CD8-positive, alpha-beta memory T cell (primary cell): ENCODE results near the gene DAGLB. TPM values are rescaled to one million over a fixed set of nuclear protein-coding genes. Genes with fewer than 3 reads are reported as not detected.
"Not testable (repeated sequence)": the region's sequence is repeated elsewhere in the genome, so short reads cannot be mapped to it uniquely, and the experiment has no call there.

Experiments used
- CTCF ChIA-PET: fragments of 350-600 bp; sonication (Branson Sonifier 250); formaldehyde crosslinking; loops from one replicate; lab custom pipeline; 2021; ENCODE audit warnings: antibody characterized with exemption; lab: Charles Lee
- POLR2A ChIA-PET: fragments of 350-600 bp; sonication (Branson Sonifier 250); formaldehyde crosslinking; loops from one replicate; lab custom pipeline; 2021; ENCODE audit warnings: antibody characterized with exemption; lab: Charles Lee
- DNase-seq, 5 donors: peaks; one replicate each; pipeline versions ENCODE4 v3.0.0 to v3.0.0-alpha.2; 2020 to 2022; ENCODE audit warnings: mixed read lengths in 1 of 5
- H3K27ac ChIP-seq: one replicate; pipeline ENCODE4 v1.7.0; 2013; ENCODE audit warnings: low read depth, mild to moderate bottlenecking, low read length, moderate library complexity
- H3K27me3 ChIP-seq: 2 replicates; pipeline ENCODE4 v1.7.0; 2013; ENCODE audit warnings: low read length, mild to moderate bottlenecking; ENCODE audit not compliant: insufficient read depth, poor library complexity, severe bottlenecking
- H3K36me3 ChIP-seq: 2 replicates; pipeline ENCODE4 v1.7.0; 2013; ENCODE audit warnings: mild to moderate bottlenecking, low read length, moderate library complexity; ENCODE audit not compliant: insufficient read depth
- H3K4me1 ChIP-seq: 2 replicates; pipeline ENCODE4 v1.7.0; 2013; ENCODE audit warnings: mild to moderate bottlenecking, low read length, moderate library complexity; ENCODE audit not compliant: insufficient read depth
- H3K4me3 ChIP-seq: 2 replicates; pipeline ENCODE4 v1.7.0; 2013; ENCODE audit warnings: mild to moderate bottlenecking, low read length
- H3K9me3 ChIP-seq: 2 replicates; pipeline ENCODE4 v1.7.0; 2013; ENCODE audit warnings: mild to moderate bottlenecking, low read length
- H3K27ac Mint-ChIP-seq, 8 donors: one replicate each; pipeline ENCODE4 v1.8.0; 2020 to 2021; ENCODE audit warnings: mixed read lengths in 8 of 8, mild to moderate bottlenecking in 6 of 8, inconsistent platforms in 3 of 8, moderate library complexity in 3 of 8
- H3K27me3 Mint-ChIP-seq, 2 donors: one replicate each; pipeline ENCODE4 v1.8.0; 2020 to 2021; ENCODE audit warnings: mixed read lengths in 2 of 2, mild to moderate bottlenecking in 1 of 2, moderate library complexity in 1 of 2
- H3K36me3 Mint-ChIP-seq, 3 donors: one replicate each; pipeline ENCODE4 v1.8.0; 2020 to 2021; ENCODE audit warnings: mixed read lengths in 3 of 3, inconsistent platforms in 1 of 3, mild to moderate bottlenecking in 1 of 3
- H3K4me1 Mint-ChIP-seq, 3 donors: one replicate each; pipeline ENCODE4 v1.8.0; 2020 to 2021; ENCODE audit warnings: mixed read lengths in 3 of 3, inconsistent platforms in 1 of 3, mild to moderate bottlenecking in 1 of 3
- H3K4me3 Mint-ChIP-seq, 7 donors: one replicate each; pipeline ENCODE4 v1.8.0; 2020 to 2021; ENCODE audit warnings: mixed read lengths in 7 of 7, mild to moderate bottlenecking in 6 of 7, moderate library complexity in 4 of 7, inconsistent platforms in 2 of 7
- H3K9me3 Mint-ChIP-seq, 5 donors: one replicate each; pipeline ENCODE4 v1.8.0; 2020 to 2022; ENCODE audit warnings: mixed read lengths in 5 of 5, mild to moderate bottlenecking in 3 of 5, moderate library complexity in 2 of 5, inconsistent platforms in 1 of 5
- polyA plus RNA-seq: library from polyadenylated mRNA; unstranded; fragments of 300-500 nt; fragmentation: Illumina TruSeq; gene quantifications from one replicate; pipeline ENCODE4 v1.2.3, GENCODE V29; 2021
- total RNA-seq, 2 experiments: library from RNA; stranded (reverse); gene quantifications; one replicate each; pipeline ENCODE4 v1.2.3, GENCODE V29; 2021

The DAGLB gene
- total and polyA plus RNA-seq, 3 experiments from 2014 or later = 9.7 to 16.4 (median 16.1) TPM

- H3K9me3 ChIP-seq, CTCF ChIA-PET, H3K4me1 ChIP-seq, POLR2A ChIA-PET, H3K4me3 Mint-ChIP-seq, H3K27me3 ChIP-seq, H3K9me3 Mint-ChIP-seq, H3K27me3 Mint-ChIP-seq, H3K27ac ChIP-seq, DNase-seq, H3K4me3 ChIP-seq: not testable (repeated sequence)
- peaks cover 24% of the 10 kb centered on the region for H3K36me3 ChIP-seq
- Mint-ChIP-seq H3K4me1 (peaks cover 23 to 35% (median 26%) of the 10 kb centered on the region in 3 donors), H3K27ac (peak overlapping the region in 2 of 8 donors; percentile 11 to 54), H3K36me3 (peaks cover 4 to 80% (median 11%) of the 10 kb centered on the region in 3 donors)
Measured at GRCh38 chr7:6400243-6401105, 47.3 kb downstream of the DAGLB start.

- Histone ChIP-seq H3K4me3 (no peak overlapping the region), H3K27ac (no peak overlapping the region), H3K4me1 (peaks cover 4% of the 10 kb centered on the region), H3K36me3 (peaks cover 24% of the 10 kb centered on the region), H3K27me3 (no peaks in the 10 kb centered on the region), H3K9me3 (no peaks in the 10 kb centered on the region)
- Mint-ChIP-seq H3K9me3 (no peaks in the 10 kb centered on the region), H3K4me3 (no peak overlapping the region), H3K27ac (peak overlapping the region in 3 of 8 donors; percentile 38 to 40 (median 39)), H3K36me3 (peaks cover 0 to 78% (median 16%) of the 10 kb centered on the region in 3 donors), H3K27me3 (no peaks in the 10 kb centered on the region), H3K4me1 (peaks cover 29 to 42% (median 32%) of the 10 kb centered on the region in 3 donors)
- ChIA-PET CTCF (interaction anchor here (0.7 kb wide), 1 partner anchor 36 kb away, joined by 3 read pairs; no protein-coding TSS in a partner anchor), POLR2A (no interaction called here)
- DNase-seq = no peak
Measured at GRCh38 chr7:6399351-6399750, 48.4 kb downstream of the DAGLB start.

GRCh38 chr7:6398943-6399342, 48.8 kb downstream of the DAGLB start:
- no peak overlapping the region for H3K4me3 ChIP-seq
- H3K36me3 Mint-ChIP-seq = peaks cover 0 to 78% (median 19%) of the 10 kb centered on the region in 3 donors
- H3K4me1 Mint-ChIP-seq = peaks cover 33 to 46% (median 36%) of the 10 kb centered on the region in 3 donors
- peak overlapping the region in 1 of 7 donors; percentile 48 for H3K4me3 Mint-ChIP-seq
- POLR2A ChIA-PET = no interaction called here
- H3K27me3 Mint-ChIP-seq = no peaks in the 10 kb centered on the region
- H3K27ac Mint-ChIP-seq = peak overlapping the region in 4 of 8 donors; percentile 18 to 40 (median 34)
- H3K4me1 ChIP-seq = peaks cover 6% of the 10 kb centered on the region
- DNase-seq = no peak
- no peaks in the 10 kb centered on the region for H3K9me3 ChIP-seq
- H3K27ac ChIP-seq = no peak overlapping the region
- no peaks in the 10 kb centered on the region for H3K9me3 Mint-ChIP-seq
- peaks cover 20% of the 10 kb centered on the region for H3K36me3 ChIP-seq
- CTCF ChIA-PET = interaction anchor here (0.7 to 1.0 kb wide), 2 partner anchors 36 to 414 kb away, joined by 3 read pairs; no protein-coding TSS in a partner anchor
- no peaks in the 10 kb centered on the region for H3K27me3 ChIP-seq

GRCh38 chr7:6397759-6398495, 49.8 kb downstream of the DAGLB start:
- H3K9me3 Mint-ChIP-seq, H3K27me3 Mint-ChIP-seq, H3K27ac ChIP-seq, H3K4me3 Mint-ChIP-seq, H3K4me3 ChIP-seq, DNase-seq, H3K27me3 ChIP-seq, POLR2A ChIA-PET, H3K9me3 ChIP-seq: not testable (repeated sequence)
- Mint-ChIP-seq H3K4me1 (peaks cover 44 to 56% (median 46%) of the 10 kb centered on the region in 3 donors), H3K36me3 (peaks cover 0 to 79% (median 13%) of the 10 kb centered on the region in 3 donors), H3K27ac (peak overlapping the region in 1 of 8 donors; percentile 10)
- peaks cover 15% of the 10 kb centered on the region for H3K36me3 ChIP-seq
- CTCF ChIA-PET = interaction anchor here (1.0 kb wide), 1 partner anchor 413 kb away, joined by 3 read pairs; no protein-coding TSS in a partner anchor
- peaks cover 15% of the 10 kb centered on the region for H3K4me1 ChIP-seq

GRCh38 chr7:6395898-6396595, 51.7 kb downstream of the DAGLB start:
- no peaks in the 10 kb centered on the region for H3K27me3 ChIP-seq
- ChIA-PET CTCF (interaction anchor here (1.7 kb wide), 1 partner anchor 14 kb away, joined by 3 read pairs; no protein-coding TSS in a partner anchor), POLR2A (no interaction called here)
- H3K4me3 ChIP-seq = no peak overlapping the region
- Mint-ChIP-seq H3K36me3 (peaks cover 0 to 80% (median 11%) of the 10 kb centered on the region in 3 donors), H3K4me3 (peak overlapping the region in 1 of 7 donors; percentile 72), H3K27me3 (no peaks in the 10 kb centered on the region), H3K27ac (peak overlapping the region in 6 of 8 donors; percentile 39 to 86 (median 72)), H3K4me1 (peaks cover 49 to 74% (median 63%) of the 10 kb centered on the region in 3 donors), H3K9me3 (no peaks in the 10 kb centered on the region)
- no peaks in the 10 kb centered on the region for H3K9me3 ChIP-seq
- peaks cover 20% of the 10 kb centered on the region for H3K4me1 ChIP-seq
- DNase-seq = no peak
- no peak overlapping the region for H3K27ac ChIP-seq
- H3K36me3 ChIP-seq = peaks cover 17% of the 10 kb centered on the region

- peak overlapping the region in 7 of 8 donors; percentile 52 to 84 (median 81) for H3K27ac Mint-ChIP-seq
- no peak overlapping the region for H3K27ac ChIP-seq
- CTCF ChIA-PET = no interaction called here
Measured at GRCh38 chr7:6394114-6394513, 53.6 kb downstream of the DAGLB start.

GRCh38 chr7:6393667-6394056, 54.1 kb downstream of the DAGLB start:
- Histone ChIP-seq H3K36me3 (peaks cover 10% of the 10 kb centered on the region), H3K27ac (peak overlapping the region; percentile 19), H3K4me3 (no peak overlapping the region), H3K9me3 (no peaks in the 10 kb centered on the region), H3K27me3 (no peaks in the 10 kb centered on the region), H3K4me1 (peaks cover 20% of the 10 kb centered on the region)
- no peak for DNase-seq
- Mint-ChIP-seq H3K36me3 (peaks cover 0 to 69% (median 12%) of the 10 kb centered on the region in 3 donors), H3K27ac (peak overlapping the region; percentile 55 to 90 (median 82)), H3K27me3 (no peaks in the 10 kb centered on the region), H3K9me3 (no peaks in the 10 kb centered on the region), H3K4me1 (peaks cover 44 to 65% (median 57%) of the 10 kb centered on the region in 3 donors), H3K4me3 (no peak overlapping the region)
- ChIA-PET CTCF (no interaction called here), POLR2A (no interaction called here)

More at GRCh38 chr7:6394114-6394513, 53.6 kb downstream of the DAGLB start:
- Histone ChIP-seq H3K36me3 (peaks cover 10% of the 10 kb centered on the region), H3K4me1 (peaks cover 20% of the 10 kb centered on the region), H3K27me3 (no peaks in the 10 kb centered on the region), H3K4me3 (no peak overlapping the region), H3K9me3 (no peaks in the 10 kb centered on the region)
- Mint-ChIP-seq H3K27me3 (no peaks in the 10 kb centered on the region), H3K4me3 (no peak overlapping the region), H3K9me3 (no peaks in the 10 kb centered on the region), H3K36me3 (peaks cover 0 to 72% (median 11%) of the 10 kb centered on the region in 3 donors), H3K4me1 (peaks cover 46 to 69% (median 61%) of the 10 kb centered on the region in 3 donors)
- no peak for DNase-seq
- POLR2A ChIA-PET = no interaction called here
